HepG2 (cell line): ENCODE results near the gene RREB1. TPM values are rescaled to one million over a fixed set of nuclear protein-coding genes. Genes with fewer than 3 reads are reported as not detected.

ENCODE experiments used
- CREB1 ChIP-seq, 2 experiments: fragments of 450-650 bp in 1 of 2; IDR thresholded peaks; 2 replicates each; pipeline ENCODE4 v1.6.1; 2016 to 2017; ENCODE audit warnings: control low read depth in 1 of 2, mild to moderate bottlenecking in 1 of 2, missing compliant biosample characterization in 1 of 2, missing genetic modification characterization in 1 of 2
- KAT8 ChIP-seq: IDR thresholded peaks from 2 replicates; pipeline ENCODE4 v1.6.1; 2016; ENCODE audit warnings: missing genetic modification reagents, missing compliant biosample characterization
- NR1H2 ChIP-seq: sonication (generic); formaldehyde crosslinking; IDR thresholded peaks from 2 replicates; pipeline ENCODE4 v1.8.1; 2022; ENCODE audit warnings: low read depth, missing genetic modification reagents, borderline replicate concordance
- NR2F2 ChIP-seq: IDR thresholded peaks from 2 replicates; pipeline ENCODE4 v1.6.1; 2012; ENCODE audit warnings: low read depth, inconsistent platforms, borderline replicate concordance
- PHF5A ChIP-seq: IDR thresholded peaks from one replicate; pipeline ENCODE4 v1.6.1; 2018; ENCODE audit warnings: low read depth, missing genetic modification reagents; ENCODE audit not compliant: unreplicated experiment
- POGZ ChIP-seq: sonication (generic); formaldehyde crosslinking; IDR thresholded peaks from 2 replicates; pipeline ENCODE4 v1.4.0; 2020; ENCODE audit warnings: mild to moderate bottlenecking, missing genetic modification reagents
- RBM22 ChIP-seq: fragments of 200-400 bp; formaldehyde crosslinking; optimal IDR thresholded peaks from 2 replicates; pipeline ENCODE3; 2017; ENCODE audit warnings: mild to moderate bottlenecking, low read length, moderate library complexity
- SATB2 ChIP-seq: sonication (generic); formaldehyde crosslinking; IDR thresholded peaks from 2 replicates; pipeline ENCODE4 v1.5.0; 2020; ENCODE audit warnings: missing genetic modification reagents
- TOE1 ChIP-seq: sonication (generic); formaldehyde crosslinking; IDR thresholded peaks from 2 replicates; pipeline ENCODE4 v1.4.0; 2020; ENCODE audit warnings: mild to moderate bottlenecking, missing genetic modification reagents
- YY1 ChIP-seq: IDR thresholded peaks from 2 replicates; pipeline ENCODE4 v1.6.1; 2011; ENCODE audit warnings: low read length, low read depth, moderate library complexity, mild to moderate bottlenecking; ENCODE audit not compliant: insufficient read depth, insufficient replicate concordance
- ZFP1 ChIP-seq: IDR thresholded peaks from 2 replicates; pipeline ENCODE4 v1.6.1; 2016
- ZNF264 ChIP-seq: sonication (generic); formaldehyde crosslinking; IDR thresholded peaks from 2 replicates; pipeline ENCODE4 v1.4.0; 2020; ENCODE audit warnings: missing genetic modification reagents
- ZNF567 ChIP-seq: sonication (generic); formaldehyde crosslinking; IDR thresholded peaks from 2 replicates; pipeline ENCODE4 v1.8.1; 2023; ENCODE audit warnings: mild to moderate bottlenecking, missing genetic modification reagents, borderline replicate concordance
- ZNF619 ChIP-seq: sonication (generic); formaldehyde crosslinking; IDR thresholded peaks from 2 replicates; pipeline ENCODE4 v1.4.0; 2020; ENCODE audit warnings: mild to moderate bottlenecking, missing genetic modification reagents
- ZNF644 ChIP-seq: IDR thresholded peaks from 2 replicates; pipeline ENCODE4 v1.6.1; 2016; ENCODE audit warnings: low read depth
- polyA plus RNA-seq, 8 experiments: library from polyadenylated mRNA; depleted of rRNA in 3 of 8; stranded (reverse) in 7 of 8; unstranded in 1 of 8; fragments of >200 nt; fragmentation: Illumina TruSeq in 4 of 8; extraction: Trizol in 4 of 8; gene quantifications; 2 replicates each; pipeline versions ENCODE4 v1.2.1 to v1.2.3, GENCODE V29; 2011 to 2016; ENCODE audit warnings: low read depth in 4 of 8, missing spikeins in 1 of 8, mixed read lengths in 1 of 8; ENCODE audit not compliant: insufficient read depth in 1 of 8
- total RNA-seq, 5 experiments: library from RNA; depleted of rRNA; stranded (reverse); fragments of >200 nt; fragmentation: Illumina TruSeq; extraction: Trizol; gene quantifications; 2 replicates each; pipeline ENCODE4 v1.2.3, GENCODE V29; 2016; ENCODE audit warnings: low read depth in 1 of 5
- TF ChIP-seq, protein P1 (sequence below): sonication (generic); formaldehyde crosslinking; IDR thresholded peaks from 2 replicates; pipeline ENCODE4 v1.5.0; 2020; ENCODE audit warnings: missing genetic modification reagents, mild to moderate bottlenecking, borderline replicate concordance
- TF ChIP-seq, protein P2 (sequence below): sonication (generic); formaldehyde crosslinking; IDR thresholded peaks from 2 replicates; pipeline ENCODE4 v1.5.1; 2020; ENCODE audit warnings: mild to moderate bottlenecking, missing genetic modification reagents, moderate library complexity
- TF ChIP-seq, protein P3 (sequence below): sonication (generic); formaldehyde crosslinking; IDR thresholded peaks from 2 replicates; pipeline ENCODE4 v1.4.0; 2020; ENCODE audit warnings: low read depth, mild to moderate bottlenecking, missing genetic modification reagents
- TF ChIP-seq, protein P4 (sequence below): fragments of 450-650 bp; IDR thresholded peaks from 2 replicates; pipeline ENCODE4 v1.6.1; 2017; ENCODE audit warnings: mild to moderate bottlenecking

The RREB1 gene
- total and polyA plus RNA-seq, 2 of the 13 experiments (the other 11 are each of a cell fraction or from before 2014, with no cell fraction given): 6.1 to 23.2 TPM

DNA sequence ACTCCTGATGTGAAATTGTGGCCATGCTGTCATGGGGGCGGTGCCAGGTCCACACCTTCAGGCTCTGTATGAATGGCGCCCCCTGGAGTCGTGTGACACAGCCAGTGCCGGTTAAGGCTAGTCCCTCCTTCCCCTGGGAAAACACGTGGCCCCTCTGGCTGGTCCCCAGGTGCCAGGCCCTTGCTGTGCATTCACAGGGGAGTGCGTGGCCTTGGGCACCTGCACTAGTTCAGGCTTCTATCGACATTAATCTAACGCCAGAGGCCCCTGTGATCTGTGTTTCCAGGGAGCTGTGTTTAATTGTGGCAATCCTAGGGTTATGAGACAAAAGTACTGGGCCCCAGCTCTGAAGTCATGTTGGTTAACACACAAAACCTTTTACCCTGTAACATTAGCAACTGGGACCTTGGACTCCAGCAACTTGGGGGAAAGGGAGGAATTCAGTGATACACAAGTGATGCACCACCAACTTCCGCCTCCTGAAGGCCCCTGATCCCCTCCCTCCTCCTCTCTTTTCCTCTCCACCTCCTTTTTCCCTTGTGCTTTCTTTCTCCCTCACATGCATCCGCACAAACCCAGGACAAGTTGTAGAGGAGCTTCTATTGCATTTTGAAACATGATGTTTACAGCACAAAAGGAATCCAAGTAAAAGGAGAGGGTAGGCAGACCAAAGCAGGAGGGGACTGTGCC is 131.3 kb downstream of the RREB1 start (continued):
- TF ChIP-seq CREB1 (IDR thresholded peaks at IDR 0.05) (peak; percentile 37; the same call in 1 of the 2 replicates), CREB1 (CRISPR knock-in tag; IDR thresholded peaks at IDR 0.05) (peak; percentile 50; the same call in 1 of the 2 replicates), SATB2 (CRISPR knock-in tag) (no peak), ZNF644 (CRISPR knock-in tag) (peak; percentile 50; the same call in 1 of the 2 replicates), KAT8 (CRISPR knock-in tag) (peak; percentile 61), YY1 (peak; percentile 60), ZNF264 (CRISPR knock-in tag) (peak; percentile 14; the same call in 1 of the 2 replicates), NR1H2 (CRISPR knock-in tag) (no peak), ZFP1 (peak; percentile 62; the same call in 1 of the 2 replicates), ZNF619 (CRISPR knock-in tag) (no peak), PHF5A (CRISPR knock-in tag) (no peak), TOE1 (CRISPR knock-in tag) (no peak), NR2F2 (0 out of 2 replicates have a peak, but pooled peaks have one; percentile 46), POGZ (CRISPR knock-in tag) (peak; percentile 27), RBM22 (peak; percentile 90), ZNF567 (CRISPR knock-in tag) (no peak; the same call in 1 of the 2 replicates)
- TF ChIP-seq, protein P1, sequence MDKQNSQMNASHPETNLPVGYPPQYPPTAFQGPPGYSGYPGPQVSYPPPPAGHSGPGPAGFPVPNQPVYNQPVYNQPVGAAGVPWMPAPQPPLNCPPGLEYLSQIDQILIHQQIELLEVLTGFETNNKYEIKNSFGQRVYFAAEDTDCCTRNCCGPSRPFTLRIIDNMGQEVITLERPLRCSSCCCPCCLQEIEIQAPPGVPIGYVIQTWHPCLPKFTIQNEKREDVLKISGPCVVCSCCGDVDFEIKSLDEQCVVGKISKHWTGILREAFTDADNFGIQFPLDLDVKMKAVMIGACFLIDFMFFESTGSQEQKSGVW: no peak
- TF ChIP-seq, protein P2, sequence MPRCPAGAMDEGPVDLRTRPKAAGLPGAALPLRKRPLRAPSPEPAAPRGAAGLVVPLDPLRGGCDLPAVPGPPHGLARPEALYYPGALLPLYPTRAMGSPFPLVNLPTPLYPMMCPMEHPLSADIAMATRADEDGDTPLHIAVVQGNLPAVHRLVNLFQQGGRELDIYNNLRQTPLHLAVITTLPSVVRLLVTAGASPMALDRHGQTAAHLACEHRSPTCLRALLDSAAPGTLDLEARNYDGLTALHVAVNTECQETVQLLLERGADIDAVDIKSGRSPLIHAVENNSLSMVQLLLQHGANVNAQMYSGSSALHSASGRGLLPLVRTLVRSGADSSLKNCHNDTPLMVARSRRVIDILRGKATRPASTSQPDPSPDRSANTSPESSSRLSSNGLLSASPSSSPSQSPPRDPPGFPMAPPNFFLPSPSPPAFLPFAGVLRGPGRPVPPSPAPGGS (CRISPR knock-in tag): peak; percentile 59; the same call in 1 of the 2 replicates
- TF ChIP-seq, protein P3, sequence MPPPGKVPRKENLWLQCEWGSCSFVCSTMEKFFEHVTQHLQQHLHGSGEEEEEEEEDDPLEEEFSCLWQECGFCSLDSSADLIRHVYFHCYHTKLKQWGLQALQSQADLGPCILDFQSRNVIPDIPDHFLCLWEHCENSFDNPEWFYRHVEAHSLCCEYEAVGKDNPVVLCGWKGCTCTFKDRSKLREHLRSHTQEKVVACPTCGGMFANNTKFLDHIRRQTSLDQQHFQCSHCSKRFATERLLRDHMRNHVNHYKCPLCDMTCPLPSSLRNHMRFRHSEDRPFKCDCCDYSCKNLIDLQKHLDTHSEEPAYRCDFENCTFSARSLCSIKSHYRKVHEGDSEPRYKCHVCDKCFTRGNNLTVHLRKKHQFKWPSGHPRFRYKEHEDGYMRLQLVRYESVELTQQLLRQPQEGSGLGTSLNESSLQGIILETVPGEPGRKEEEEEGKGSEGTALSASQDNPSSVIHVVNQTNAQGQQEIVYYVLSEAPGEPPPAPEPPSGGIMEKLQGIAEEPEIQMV: 0 out of 2 replicates have a peak, but pooled peaks have one; percentile 23
- TF ChIP-seq, protein P4, sequence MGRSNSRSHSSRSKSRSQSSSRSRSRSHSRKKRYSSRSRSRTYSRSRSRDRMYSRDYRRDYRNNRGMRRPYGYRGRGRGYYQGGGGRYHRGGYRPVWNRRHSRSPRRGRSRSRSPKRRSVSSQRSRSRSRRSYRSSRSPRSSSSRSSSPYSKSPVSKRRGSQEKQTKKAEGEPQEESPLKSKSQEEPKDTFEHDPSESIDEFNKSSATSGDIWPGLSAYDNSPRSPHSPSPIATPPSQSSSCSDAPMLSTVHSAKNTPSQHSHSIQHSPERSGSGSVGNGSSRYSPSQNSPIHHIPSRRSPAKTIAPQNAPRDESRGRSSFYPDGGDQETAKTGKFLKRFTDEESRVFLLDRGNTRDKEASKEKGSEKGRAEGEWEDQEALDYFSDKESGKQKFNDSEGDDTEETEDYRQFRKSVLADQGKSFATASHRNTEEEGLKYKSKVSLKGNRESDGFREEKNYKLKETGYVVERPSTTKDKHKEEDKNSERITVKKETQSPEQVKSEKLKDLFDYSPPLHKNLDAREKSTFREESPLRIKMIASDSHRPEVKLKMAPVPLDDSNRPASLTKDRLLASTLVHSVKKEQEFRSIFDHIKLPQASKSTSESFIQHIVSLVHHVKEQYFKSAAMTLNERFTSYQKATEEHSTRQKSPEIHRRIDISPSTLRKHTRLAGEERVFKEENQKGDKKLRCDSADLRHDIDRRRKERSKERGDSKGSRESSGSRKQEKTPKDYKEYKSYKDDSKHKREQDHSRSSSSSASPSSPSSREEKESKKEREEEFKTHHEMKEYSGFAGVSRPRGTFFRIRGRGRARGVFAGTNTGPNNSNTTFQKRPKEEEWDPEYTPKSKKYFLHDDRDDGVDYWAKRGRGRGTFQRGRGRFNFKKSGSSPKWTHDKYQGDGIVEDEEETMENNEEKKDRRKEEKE: no peak
